GM23338 (cell line): ENCODE data around the gene DIPK1A.

Experiments
- CREB1 ChIP-seq: fragments of 250-450 bp; sonication (Bioruptor Pico); IDR thresholded peaks from 2 replicates; pipeline ENCODE4 v1.5.0; 2020; ENCODE audit warnings: low read depth, mild to moderate bottlenecking, moderate library complexity
- EZH2 ChIP-seq: fragments of 200-600 bp; sonication (generic); IDR thresholded peaks from one replicate; pipeline ENCODE4 v1.8.0; 2017; ENCODE audit warnings: antibody characterized with exemption, mild to moderate bottlenecking, low read depth; ENCODE audit not compliant: unreplicated experiment
- EZH2phosphoT487 ChIP-seq: fragments of 200-600 bp; sonication (generic); IDR thresholded peaks from one replicate; pipeline ENCODE4 v1.8.1; 2018; ENCODE audit warnings: antibody characterized with exemption; ENCODE audit not compliant: unreplicated experiment
- NANOG ChIP-seq: IDR thresholded peaks from 2 replicates; pipeline ENCODE4 v1.6.1; 2016; ENCODE audit warnings: antibody characterized with exemption, borderline replicate concordance
- ZNF331 ChIP-seq: fragments of 250-450 bp; sonication (Bioruptor Pico); IDR thresholded peaks from 2 replicates; pipeline ENCODE4 v1.5.0; 2020; ENCODE audit warnings: low read depth, mild to moderate bottlenecking, moderate library complexity
- TF ChIP-seq, protein P1 (sequence below): IDR thresholded peaks from one replicate; pipeline ENCODE4 v1.6.1; 2018; ENCODE audit warnings: antibody characterized with exemption; ENCODE audit not compliant: unreplicated experiment
- TF ChIP-seq, protein P2 (sequence below), 2 experiments: fragments of 200-600 bp in 1 of 2; sonication (generic) in 1 of 2; conservative IDR thresholded peaks; 2 replicates each; pipeline versions ENCODE4 v1.5.1 to v1.6.1; 2016 to 2017; ENCODE audit warnings: antibody characterized with exemption in 2 of 2, low read depth in 2 of 2, mild to moderate bottlenecking in 2 of 2, moderate library complexity in 1 of 2
- TF ChIP-seq, protein P3 (sequence below): IDR thresholded peaks from 2 replicates; pipeline ENCODE4 v1.6.1; 2016; ENCODE audit warnings: antibody characterized with exemption

DNA sequence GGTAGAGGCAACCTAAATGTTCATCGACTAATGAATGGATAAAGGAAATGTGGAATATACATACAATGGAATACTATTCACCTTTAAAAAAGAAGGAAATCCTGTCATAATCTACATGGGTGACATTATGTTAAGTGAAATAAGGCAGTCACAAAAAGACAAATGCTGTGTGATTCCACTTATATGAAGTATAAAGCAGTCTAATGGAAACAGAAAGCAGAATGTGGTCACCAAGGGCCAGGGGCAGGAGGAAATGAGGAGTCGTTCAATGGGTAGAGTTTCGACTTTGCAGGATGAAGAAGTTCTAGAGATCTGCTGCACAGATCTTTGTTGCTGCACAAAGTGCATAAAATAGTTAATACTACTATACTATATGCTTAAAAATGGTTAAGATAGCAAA lies 7.8 kb downstream of the DIPK1A start:
- TF ChIP-seq, protein P1, sequence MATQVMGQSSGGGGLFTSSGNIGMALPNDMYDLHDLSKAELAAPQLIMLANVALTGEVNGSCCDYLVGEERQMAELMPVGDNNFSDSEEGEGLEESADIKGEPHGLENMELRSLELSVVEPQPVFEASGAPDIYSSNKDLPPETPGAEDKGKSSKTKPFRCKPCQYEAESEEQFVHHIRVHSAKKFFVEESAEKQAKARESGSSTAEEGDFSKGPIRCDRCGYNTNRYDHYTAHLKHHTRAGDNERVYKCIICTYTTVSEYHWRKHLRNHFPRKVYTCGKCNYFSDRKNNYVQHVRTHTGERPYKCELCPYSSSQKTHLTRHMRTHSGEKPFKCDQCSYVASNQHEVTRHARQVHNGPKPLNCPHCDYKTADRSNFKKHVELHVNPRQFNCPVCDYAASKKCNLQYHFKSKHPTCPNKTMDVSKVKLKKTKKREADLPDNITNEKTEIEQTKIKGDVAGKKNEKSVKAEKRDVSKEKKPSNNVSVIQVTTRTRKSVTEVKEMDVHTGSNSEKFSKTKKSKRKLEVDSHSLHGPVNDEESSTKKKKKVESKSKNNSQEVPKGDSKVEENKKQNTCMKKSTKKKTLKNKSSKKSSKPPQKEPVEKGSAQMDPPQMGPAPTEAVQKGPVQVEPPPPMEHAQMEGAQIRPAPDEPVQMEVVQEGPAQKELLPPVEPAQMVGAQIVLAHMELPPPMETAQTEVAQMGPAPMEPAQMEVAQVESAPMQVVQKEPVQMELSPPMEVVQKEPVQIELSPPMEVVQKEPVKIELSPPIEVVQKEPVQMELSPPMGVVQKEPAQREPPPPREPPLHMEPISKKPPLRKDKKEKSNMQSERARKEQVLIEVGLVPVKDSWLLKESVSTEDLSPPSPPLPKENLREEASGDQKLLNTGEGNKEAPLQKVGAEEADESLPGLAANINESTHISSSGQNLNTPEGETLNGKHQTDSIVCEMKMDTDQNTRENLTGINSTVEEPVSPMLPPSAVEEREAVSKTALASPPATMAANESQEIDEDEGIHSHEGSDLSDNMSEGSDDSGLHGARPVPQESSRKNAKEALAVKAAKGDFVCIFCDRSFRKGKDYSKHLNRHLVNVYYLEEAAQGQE, result no peak
- TF ChIP-seq, protein P2, sequence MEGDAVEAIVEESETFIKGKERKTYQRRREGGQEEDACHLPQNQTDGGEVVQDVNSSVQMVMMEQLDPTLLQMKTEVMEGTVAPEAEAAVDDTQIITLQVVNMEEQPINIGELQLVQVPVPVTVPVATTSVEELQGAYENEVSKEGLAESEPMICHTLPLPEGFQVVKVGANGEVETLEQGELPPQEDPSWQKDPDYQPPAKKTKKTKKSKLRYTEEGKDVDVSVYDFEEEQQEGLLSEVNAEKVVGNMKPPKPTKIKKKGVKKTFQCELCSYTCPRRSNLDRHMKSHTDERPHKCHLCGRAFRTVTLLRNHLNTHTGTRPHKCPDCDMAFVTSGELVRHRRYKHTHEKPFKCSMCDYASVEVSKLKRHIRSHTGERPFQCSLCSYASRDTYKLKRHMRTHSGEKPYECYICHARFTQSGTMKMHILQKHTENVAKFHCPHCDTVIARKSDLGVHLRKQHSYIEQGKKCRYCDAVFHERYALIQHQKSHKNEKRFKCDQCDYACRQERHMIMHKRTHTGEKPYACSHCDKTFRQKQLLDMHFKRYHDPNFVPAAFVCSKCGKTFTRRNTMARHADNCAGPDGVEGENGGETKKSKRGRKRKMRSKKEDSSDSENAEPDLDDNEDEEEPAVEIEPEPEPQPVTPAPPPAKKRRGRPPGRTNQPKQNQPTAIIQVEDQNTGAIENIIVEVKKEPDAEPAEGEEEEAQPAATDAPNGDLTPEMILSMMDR (conservative IDR thresholded peaks at IDR 0.05; ENCODE audit: low read depth in 2 of 2), result no peak
- no peak for TF ChIP-seq NANOG
- TF ChIP-seq EZH2phosphoT487, result no peak
- no peak for TF ChIP-seq EZH2
- TF ChIP-seq CREB1 (CRISPR knock-in tag), result no peak
- TF ChIP-seq, protein P3, sequence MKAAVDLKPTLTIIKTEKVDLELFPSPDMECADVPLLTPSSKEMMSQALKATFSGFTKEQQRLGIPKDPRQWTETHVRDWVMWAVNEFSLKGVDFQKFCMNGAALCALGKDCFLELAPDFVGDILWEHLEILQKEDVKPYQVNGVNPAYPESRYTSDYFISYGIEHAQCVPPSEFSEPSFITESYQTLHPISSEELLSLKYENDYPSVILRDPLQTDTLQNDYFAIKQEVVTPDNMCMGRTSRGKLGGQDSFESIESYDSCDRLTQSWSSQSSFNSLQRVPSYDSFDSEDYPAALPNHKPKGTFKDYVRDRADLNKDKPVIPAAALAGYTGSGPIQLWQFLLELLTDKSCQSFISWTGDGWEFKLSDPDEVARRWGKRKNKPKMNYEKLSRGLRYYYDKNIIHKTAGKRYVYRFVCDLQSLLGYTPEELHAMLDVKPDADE, result no peak
- TF ChIP-seq ZNF331 (CRISPR knock-in tag), result no peak
